T1000 (cell line): ENCODE results near the gene COMMD8.

Experiments
- DNase-seq: peaks from one replicate; lab custom pipeline; 2025; ENCODE audit warnings: mixed read lengths; lab: John Stamatoyannopoulos, UW

COMMD8 gene

DNA sequence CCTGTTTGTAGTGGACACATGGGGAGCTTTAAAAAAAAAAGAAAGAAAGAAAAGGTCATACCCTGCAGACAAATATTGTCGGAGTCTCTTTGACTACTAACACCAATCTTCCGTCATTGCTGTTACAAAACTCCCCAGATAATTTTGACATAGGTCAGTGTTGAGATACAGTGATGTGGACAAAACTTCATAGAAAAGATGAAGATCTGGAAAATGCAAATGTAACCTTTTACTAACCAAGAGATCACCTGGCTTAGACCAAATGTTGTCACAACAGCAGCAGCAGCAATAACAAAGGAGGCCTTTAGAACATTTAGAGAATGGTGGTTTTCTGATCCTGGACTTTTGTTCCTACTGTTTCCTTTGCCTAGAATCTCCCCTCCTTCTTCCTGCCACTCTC lies 8.1 kb upstream of the COMMD8 start:
- no peak for DNase-seq

DNA sequence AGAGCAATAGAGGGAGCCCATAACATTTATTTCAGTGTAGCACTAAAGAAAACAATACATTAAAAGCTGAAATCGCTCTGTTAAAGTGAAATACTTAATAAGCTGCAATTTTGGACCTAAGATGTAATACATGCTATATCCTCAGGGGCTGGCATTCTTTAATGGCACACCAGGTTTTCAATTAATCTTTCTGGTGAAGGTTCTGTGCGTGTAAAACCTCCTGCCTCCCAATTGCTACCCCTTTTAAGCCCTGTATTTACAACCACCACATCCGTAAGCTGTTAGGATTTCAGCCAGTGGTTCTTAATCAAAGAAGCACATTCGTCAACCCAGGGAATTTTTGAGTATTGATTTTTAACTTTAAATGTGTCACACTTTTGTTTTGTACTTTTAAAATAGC lies 7.6 kb upstream of the COMMD8 start:
- DNase-seq: no peak

DNA sequence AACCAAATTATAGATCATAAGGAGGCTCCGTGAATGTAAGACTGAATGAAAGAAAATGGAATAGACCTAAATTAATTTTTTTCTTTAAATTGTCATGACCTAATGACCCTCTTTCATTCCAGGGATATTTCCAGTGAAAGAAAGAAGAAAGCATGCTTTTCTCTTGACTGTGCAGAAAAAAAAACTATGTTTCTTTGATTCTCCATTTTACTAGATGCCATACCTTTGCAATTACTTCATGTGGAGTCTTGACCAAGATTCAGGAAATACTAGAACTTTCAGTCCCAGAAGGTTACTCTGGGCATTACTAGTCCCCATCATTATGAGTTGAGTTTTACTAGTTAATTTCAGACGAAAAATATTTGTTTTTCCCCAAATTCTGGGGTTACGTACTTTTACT lies 6.4 kb upstream of the COMMD8 start:
- DNase-seq: no peak

DNA sequence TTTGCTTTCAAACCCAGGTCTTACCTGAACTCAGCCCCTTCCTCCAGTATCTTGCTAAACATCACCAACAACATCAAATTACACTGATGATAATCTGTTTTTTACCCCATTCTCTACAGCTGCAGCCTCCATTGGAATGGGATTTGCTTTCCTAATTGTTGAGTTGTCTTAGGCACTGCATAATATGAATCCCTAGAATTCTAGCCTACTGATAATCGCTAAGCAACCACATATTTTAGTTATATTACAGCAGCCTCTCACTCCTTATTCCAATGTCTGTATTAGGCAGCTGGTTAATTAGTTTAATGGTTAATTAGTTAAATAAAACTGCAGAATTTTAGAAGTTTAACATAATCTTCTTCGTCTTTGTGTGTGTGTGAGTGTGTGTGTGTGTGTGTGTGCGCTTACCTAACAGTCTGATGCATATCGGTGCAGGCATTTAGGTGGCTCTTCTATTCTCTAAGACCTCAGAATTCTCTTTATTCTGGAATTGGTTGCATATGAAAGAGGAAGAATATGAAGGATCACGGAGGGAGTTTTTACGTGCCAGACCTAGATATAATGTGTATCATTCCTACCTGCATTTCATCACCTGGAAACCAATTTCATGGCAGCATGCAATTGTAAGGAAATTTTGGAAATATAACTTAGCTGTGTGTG lies 5.3 kb upstream of the COMMD8 start:
- DNase-seq: no peak

DNA sequence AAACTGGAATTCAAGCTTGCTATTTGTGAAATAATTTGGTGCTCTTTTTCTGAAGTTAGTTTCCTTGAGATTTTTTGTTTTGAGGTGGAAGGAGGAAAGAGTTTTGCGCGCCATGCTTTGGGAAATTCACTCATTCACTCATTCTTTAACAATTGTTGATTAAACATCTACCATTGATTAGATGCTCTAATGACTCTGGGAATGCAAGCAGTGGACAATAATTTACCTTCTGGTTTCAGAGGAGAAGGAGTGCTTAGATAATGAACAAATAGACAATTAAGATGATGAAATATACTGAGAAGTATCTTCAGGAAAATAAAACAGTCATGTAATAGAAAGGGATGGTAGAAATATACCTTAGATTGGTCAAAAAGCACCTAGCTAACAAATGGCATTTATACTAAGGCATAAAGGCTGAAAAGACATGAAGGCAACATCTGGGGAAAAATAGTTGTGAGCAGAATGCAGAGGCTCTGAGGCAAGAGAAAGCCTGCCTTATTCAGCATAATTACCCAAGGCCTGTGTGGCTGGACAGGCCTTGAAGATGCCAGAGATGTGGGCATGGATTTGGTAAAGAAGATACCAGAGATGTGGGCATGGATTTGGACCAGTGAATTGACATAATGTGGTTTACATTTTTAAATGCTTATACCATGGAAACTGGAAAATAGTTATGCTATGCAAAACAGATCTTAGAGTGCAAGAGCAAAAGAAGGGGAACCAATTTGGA lies 2.7 kb upstream of the COMMD8 start:
- no peak for DNase-seq

DNA sequence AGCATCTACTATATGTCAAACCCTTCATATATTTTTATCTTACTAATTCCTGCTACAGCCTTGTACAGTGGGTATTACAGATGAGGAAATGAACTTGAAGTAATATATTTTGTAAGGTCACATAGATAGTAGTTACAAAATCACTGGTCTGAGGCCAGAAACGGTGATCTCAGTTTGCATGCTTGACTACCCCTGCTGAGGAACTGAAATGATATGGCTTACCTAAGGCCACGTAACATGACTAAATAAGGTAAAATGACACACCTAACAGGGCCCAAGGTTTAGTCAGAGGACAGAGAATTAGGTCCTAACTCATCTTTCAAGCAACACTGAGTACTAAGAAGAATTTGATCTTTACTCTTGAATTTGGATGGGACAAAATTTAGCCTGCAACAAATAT lies 1.5 kb upstream of the COMMD8 start:
- no peak for DNase-seq

DNA sequence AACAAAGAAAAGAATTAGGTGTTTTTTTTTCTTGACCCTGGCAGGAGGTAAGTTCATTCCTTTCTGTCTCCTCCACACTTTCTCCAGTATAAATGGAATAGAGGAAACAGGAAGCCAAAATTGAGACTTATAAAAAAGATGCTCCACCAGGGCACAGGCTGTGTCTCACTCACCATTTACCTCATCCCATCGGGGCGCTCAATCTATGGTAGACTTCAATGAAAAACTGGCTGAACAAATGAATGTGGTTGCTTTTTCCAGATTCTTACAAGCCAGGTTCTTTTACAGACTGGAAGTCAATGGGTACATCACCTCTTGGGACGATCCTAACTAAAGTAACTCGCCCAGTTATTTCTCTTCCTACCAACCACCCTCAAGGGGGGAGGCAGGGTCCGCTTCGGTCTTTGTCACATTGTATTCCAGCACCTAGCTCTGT lies 685 bp downstream of the COMMD8 start:
- no peak for DNase-seq

DNA sequence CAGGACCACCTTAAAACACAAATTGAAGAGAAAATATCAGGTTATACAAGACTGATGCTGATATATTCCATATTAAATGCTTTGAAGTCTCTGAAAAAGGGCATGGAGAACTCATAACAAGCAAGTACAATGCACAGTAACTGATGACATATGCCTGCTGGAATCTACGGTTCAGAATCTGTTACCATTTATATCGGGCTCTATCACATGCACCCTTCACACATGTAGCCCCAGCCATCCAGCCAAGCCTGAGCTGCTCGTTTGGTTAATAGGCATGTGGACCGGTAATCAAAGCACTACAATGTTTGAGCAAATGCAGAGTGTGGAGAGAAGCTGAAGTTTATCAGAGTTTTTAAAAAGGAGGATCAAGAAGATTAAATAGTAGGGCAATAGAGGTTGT lies 11.8 kb downstream of the COMMD8 start:
- no peak for DNase-seq

DNA sequence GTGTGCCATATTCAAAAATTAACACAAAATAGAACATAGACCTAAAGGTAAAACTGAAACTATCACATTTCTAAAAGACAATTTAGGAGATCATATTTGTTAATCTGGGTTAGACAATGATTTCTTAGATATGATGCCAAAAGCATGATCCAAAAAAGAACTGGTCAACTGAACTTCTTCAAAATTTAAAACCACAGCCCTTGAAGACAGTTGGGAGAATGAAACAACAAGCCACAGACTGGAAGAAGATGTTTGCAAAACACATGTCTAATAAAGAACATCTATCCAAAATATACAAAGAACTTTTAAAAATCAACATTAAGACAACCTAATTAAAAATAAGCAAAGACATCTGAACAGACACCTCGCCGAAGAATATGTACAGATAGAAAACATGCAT lies 19.5 kb downstream of the COMMD8 start:
- no peak for DNase-seq

DNA sequence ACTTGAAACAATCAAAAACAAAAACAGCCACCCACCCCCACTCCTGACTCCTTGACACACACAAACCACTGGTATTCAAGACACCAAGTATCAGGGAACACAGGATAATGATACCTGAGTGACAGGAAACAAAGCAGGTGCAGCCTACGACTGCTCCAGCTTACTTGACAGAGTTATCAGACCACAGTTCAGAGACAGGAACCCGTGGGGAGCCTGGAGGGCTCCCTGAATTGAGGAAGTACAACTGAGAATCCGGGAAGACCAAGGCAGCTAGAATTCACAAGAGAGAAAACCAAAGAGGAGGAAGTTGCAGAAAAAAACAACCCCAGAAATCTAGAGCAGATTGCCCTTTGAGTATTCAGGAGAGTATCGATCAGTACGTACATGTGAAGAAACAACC lies 20.5 kb downstream of the COMMD8 start:
- no peak for DNase-seq

DNA sequence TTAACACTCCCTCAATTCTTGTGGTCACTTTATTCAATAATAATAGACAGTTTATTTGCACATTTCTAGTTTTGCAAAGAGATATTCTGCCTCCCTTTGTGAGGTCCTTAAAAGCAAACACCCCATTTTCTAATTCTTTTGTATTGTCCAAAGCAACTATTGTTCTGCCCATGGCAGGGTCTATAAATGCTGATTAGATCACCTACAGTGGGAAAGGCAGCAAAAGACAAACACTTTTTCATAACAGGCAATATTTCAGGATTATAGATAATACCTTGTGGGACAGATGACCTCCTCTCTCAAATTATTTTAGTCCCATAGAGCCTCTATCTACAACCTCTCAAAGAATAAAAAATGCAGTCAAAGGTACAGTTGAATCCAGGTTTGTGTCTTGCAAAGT lies 28.6 kb downstream of the COMMD8 start:
- DNase-seq: no peak

DNA sequence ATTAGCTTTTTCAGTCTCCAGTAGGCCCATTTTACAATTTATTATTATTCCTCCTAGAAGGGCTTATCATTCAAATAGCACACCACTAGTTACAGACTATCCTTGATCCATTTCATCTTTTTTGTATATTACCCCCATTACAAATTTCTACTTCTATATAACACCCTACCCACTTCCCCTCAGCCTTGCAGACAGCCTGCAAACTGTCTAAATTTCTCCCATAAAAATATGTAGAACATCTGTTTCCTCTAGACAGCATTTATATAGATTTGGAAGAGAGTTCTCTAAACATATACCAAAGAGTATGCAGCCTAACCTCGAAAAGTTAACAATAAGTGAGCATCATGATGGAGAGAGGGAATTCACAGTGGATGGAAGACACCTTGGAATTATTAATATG lies 30.8 kb downstream of the COMMD8 start:
- no peak for DNase-seq

DNA sequence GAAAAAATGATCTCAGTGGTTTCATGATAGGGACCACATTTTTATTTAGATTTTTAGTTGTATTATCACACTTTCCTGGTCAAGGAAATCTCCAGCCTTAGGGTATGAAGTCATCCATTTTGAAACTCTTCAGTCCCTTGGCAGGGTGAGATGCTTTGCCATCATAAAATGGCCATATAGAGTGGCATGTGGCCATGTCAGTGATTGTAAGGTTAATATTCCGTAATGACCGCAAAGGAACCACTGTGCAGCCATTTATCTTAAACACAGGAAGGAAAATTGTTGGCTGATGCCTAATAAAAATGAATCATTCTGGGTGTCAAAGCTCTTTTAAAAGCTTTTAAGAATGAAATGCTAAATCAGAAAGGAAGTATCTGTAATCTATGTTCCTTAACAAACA lies 35.6 kb downstream of the COMMD8 start:
- DNase-seq: no peak

DNA sequence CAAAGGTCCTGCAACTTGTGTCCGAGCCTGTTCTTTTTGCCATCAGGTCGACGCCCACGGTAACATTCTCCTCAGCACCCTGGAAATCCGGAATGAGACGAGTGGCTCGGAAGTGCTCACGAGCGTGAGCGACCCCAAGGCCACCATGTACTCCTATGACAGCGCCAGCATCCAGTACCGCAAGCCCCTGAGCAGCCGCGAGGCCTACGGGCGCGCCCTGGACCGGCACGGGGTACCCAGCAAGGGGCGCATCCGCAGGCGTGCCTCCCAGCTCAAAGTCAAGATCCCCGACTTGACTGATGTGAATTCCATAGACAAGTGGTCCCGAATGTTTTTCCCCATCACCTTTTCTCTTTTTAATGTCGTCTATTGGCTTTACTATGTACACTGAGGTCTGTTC lies 37.9 kb downstream of the COMMD8 start:
- no peak for DNase-seq

DNA sequence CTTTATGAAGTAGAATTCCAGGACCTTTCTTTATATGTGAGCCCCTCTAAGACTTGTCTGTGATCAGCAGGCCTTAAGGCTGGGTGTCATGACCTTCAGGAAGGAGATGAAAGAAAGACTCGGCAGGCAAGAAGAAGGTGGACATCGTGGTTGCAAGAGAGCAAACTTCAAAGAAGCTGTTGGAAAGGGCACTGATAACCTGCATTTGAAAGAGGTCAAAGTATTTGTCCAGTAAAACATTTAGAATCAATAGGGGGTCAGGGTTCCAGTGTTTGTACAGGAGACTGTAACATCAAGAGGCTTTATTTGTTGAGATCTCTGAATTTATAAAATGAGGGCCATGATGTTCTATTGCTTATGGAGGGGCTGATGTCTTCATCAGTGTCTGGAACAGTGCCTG lies 44.2 kb downstream of the COMMD8 start:
- no peak for DNase-seq

DNA sequence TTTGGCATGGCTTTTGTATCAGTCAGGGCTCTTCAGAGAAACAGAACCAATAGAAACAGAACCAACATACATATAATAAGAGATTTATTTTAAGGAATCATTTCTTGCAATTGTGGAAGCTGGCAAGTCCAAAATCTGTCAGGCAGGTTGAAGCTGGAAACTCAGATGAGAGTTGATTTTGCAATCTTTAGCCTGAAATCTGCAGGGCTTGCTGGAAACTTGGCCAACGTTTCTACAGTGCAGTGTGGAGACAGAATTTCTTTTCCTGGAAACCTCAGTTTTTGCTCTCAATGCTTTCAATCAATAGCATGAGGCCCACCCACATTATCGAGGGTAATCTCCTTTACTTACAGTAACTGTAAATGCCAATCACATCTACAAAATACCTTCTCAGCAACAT lies 45.4 kb downstream of the COMMD8 start:
- DNase-seq: no peak

DNA sequence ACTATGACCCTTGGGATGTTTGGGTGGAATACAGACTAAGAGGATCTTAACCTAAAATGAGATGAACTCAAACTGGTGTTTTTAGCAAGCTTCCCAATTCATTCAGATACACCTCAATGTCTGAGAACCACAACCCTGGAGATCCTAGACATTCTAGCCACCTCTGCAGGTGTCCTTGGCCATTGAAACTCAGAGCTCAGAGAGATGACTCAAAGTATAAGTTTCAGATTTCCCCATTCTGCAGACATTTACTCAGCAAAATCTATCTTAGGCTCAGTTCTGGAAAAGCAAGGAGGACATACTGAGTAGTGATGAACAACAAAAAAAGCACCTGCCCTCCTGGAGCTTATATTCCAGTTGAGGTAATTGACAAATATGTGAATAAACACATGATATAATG lies 47.8 kb downstream of the COMMD8 start:
- DNase-seq: no peak

DNA sequence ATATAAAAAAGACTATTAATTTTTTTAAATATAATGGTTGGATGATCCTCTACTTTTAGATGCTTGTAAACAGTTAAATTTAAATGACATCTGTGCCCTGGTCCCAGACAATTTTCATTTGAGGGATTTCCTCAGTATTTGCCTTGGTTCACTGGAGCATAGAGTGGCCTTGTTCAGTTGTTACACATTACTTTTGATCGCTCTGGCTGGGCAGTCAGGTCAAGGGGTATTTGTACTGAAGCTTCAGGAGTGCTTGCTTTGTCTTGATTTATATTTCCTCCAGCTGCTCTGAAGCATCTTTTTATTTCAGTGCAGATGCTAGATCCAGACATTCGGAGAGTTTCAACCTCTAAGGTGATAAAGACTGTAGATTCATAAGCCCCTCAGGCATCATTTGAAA lies 50.0 kb downstream of the COMMD8 start:
- no peak for DNase-seq

DNA sequence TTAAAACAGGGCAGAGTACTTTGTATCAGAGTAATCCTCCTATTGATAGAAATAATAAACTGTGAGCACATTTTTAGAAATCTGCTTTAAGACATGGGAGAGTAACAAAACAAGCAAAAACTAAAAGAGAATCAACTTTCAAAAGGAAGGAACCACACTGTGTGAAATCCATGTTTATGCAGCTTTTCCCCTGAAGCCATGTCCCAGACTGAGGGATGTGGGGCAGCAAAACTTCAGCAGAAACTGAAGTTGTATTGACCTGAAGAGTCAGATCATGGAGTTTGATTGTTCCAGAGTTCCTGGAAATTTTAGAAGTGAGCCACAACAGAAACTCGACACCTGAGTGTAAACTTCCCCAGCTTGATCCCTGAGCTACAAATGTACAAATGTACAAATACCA lies 53.2 kb downstream of the COMMD8 start:
- no peak for DNase-seq

DNA sequence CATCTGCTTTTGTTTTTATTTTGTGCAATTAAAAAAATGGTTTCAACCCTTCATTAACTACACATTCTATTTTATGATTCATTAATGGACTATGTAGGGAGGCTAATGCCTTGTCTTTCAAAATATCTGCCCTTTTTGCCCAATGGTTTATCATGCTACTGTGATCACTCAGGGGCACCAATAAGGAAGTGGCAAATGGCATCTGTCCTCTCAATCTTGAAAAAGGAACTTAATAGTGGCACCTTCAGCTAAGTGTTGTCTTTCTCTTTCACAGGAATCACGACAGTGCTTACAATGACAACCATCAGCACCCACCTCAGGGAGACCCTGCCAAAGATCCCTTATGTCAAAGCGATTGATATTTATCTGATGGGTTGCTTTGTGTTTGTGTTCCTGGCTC lies 57.1 kb downstream of the COMMD8 start:
- no peak for DNase-seq
